Effector CD8-positive, alpha-beta T cell (primary cell): ENCODE measurements around the gene HAUS7.

Experiments
- DNase-seq: peaks from one replicate; lab custom pipeline; 2025; lab: John Stamatoyannopoulos, UW

The HAUS7 gene

GRCh38 chrX:153477364-153477857, 7.0 kb upstream of the HAUS7 start:
- DNase-seq, result no peak

DNA sequence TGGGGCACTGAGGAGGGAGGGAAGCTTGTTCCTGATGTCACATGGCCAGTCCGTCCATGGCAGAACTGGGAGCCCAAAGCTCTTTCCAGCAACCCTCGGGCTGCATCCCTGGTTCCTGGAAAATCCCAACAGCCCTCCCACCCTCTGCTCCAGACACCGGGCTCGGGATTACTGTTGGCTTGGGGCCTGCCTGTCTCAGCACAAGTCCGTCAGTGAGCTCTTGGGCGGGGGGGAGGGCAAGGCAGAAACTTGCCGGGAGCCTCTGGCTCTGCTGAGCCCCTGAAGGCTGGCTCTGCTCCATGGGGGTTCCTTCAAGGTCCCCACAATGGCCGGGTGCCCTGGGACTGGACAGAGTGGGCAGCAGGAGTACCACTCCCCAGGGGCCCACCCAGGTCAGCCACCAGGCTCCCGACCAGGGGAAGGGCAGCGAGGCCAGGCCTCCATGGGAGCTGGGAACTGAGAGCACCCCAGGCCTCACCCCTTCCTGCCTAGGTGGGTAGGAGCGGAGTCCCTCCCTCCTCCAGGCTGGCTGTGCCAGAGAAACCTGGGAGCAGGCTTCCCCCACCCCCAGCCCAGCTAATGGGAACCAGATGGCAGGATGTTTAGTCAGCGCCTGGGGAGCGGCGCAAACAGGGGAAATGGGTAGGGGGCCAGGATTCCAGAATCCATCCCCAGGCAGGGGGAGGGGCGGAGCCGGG, 6.4 kb upstream of the HAUS7 start:
- DNase-seq, result no peak

GRCh38 chrX:153475751-153476281, 5.4 kb upstream of the HAUS7 start:
- DNase-seq, result no peak

GRCh38 chrX:153475271-153475670, 4.9 kb upstream of the HAUS7 start:
- no peak for DNase-seq

GRCh38 chrX:153474718-153475117, 4.3 kb upstream of the HAUS7 start:
- peak; percentile 20 for DNase-seq

GRCh38 chrX:153474266-153474665, 3.9 kb upstream of the HAUS7 start:
- DNase-seq, result no peak

DNA sequence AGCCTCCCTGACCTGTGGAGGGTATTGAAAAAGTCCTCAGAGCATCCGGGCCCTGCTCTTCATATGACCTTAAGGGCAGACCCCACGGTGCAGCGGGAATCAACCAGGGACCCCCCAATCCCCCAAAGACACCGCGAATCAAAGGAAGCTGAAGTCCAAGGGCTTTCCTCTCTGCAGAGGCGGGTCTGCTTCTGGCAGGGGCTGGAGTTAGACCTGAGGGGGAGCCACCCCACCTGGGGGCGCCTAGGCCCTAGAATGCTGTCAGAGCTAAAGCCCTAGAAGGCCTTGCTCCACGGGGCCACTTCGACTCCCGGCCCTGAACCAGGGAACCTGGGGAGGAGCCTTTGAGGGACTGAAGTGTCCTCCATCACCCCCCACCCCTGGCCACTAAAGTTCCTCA, 2.8 kb upstream of the HAUS7 start:
- no peak for DNase-seq

GRCh38 chrX:153471663-153472280, 1.4 kb upstream of the HAUS7 start:
- no peak for DNase-seq

DNA sequence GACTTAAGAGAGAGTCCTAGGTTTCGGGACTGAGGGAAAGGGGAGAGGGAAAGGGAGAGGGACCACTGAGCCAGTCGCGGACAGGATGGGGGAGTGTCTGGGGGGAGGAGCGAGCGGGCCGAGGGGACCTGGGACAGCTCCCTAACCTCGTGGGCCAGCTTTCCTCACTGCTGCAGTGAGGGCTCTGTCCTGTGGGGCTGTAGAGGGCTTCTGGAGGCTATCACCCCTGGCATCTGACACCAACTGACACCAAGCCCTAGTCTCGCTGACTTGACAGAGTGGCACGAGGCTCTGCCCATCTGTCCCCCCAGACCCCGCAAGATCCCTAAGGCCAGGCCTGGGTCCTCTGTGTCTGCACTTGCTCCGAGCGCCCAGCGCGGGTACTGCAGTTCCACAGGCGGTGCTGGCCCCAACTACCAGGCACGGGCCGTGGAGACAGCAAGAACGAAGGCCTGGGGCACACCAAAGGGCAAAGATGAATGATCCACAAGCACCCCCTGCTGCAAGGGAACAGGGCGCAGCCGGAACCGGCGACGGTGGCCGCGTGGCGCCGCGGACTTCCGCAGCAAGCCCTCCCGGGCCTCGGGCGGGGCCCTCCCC, 465 bp downstream of the HAUS7 start:
- peak; percentile 45 for DNase-seq

GRCh38 chrX:153468008-153468580, 2.3 kb downstream of the HAUS7 start:
- no peak for DNase-seq

DNA sequence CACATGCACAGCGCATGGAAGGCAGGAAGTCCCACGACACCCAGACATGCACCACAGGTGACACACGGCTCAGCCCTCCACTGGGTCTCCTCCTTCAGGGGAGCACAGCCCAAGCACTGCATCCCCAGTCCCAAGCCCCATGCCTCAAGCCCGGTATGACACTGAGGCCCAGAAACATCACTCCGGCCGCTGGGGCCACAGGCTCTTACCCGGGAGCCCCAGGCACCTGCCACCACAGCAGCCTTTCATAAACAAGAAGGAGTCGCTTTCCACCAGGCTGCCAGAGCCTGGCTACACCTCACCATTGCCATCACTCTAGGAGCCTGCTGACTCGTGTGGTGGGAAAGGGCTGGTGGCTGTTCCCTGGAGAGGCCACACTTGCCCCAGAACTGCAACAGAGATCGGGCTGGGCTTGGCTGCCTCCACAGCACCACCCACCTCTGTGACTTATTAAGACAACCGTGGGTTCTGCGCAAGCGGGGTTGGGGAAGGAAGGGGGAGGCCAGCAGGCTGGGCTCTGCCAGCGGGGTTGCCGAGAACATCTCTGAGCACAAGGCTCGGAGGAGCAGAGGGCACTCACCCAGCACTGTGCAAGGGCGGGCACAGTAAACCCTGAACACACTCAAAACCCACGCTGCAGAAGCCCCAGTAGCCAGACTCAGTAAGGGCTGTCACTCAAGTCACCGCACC, 4.5 kb downstream of the HAUS7 start:
- no peak for DNase-seq

DNA sequence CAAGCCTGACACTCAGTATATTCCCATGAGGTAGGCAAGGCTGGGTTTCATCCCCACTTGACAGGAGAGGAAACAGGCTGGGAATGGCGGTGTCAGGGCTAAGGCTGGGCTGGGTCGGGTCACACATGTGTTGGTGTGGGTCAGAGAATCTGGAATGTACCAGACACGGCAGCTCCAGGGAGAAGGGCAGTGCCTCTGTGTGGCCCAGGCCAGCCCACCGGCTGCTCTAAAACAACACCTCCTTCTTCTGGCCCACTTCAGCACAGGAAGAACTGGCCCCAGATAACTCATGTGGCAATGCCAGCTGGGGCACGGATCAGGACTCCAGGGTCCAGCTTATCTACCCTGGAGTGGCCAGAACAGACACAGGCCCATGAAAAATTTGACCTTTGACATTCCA, 6.3 kb downstream of the HAUS7 start:
- DNase-seq, result no peak

DNA sequence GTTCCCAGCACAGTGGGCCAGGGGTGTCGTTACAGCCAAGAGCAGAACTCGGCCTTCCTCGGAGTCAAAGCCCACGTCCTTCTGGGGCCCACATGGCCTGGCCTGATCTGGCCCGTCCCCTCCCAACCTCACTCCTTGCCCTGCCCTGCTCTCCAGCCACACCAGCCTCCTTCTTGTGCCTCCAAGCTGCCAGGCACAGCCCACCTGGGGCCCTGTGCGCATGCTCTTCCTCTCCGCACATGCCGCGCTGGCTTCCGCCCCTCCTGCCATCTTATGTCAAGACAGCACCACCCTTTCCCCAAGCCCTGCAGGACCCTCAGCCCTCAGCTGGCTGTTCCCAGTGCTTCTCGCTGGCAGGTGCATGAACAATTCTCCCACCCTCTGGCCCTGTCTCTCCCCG, 6.8 kb downstream of the HAUS7 start:
- DNase-seq, result no peak

DNA sequence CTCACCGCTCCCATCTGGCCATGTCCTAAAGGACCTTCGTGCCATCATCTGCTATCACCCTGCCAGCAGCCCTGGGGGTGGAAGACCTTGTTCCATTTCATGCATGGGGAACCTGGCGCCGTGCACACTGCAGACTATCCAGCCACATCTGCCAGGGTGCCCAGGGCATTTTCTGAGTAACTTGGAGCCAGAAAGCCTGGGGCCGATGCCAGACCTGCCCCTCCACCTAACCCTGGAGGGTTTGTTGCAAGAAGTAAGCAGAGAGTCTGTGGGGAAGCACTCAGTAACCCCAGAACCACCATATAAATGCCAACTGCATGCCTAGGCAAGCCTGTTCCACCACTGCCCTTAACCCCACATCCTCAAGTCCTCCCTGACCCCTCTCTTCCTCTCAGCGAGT, 7.3 kb downstream of the HAUS7 start:
- no peak for DNase-seq

- no peak for DNase-seq
Measured at GRCh38 chrX:153462291-153462690, 8.1 kb downstream of the HAUS7 start.

- DNase-seq, result peak; percentile 1
Measured at GRCh38 chrX:153460826-153461225, 9.6 kb downstream of the HAUS7 start.

DNA sequence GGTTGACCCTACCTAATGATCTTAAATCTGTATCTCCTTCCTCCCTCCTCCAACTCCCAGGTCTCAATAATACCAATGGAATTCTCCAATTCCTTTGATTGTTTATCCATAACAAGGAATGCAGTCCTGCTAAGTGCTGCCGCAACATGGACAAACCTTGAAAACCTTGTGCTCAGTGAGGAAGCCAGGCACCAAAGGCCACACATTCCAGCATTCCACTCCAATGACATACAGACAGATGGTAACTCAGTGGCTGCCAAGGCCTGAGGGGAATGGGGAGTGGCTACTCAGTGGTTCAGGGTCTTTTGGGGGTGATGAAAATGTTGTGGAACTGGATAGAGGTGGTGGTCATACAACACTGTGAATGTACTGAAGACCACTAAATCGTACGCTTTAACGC, 10.4 kb downstream of the HAUS7 start:
- no peak for DNase-seq

DNA sequence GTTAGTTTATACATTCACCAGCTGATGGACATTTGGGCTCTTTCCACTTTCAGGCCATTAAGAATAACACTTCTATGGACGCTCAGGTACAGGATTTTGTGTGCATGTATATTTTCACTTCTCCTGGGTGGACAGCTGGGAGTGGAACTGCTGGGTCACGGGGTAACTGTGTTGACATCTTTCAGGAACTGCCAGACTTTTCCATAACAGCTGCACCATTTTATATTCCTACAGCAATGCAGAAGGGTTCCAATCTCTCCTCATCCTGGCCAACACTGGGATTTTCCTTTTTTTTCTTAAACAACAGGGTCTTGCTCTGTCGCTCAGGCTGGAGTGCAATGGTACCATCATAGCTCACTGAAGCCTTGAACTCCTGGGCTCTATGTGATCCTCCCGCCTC, 11.9 kb downstream of the HAUS7 start:
- DNase-seq, result no peak

DNA sequence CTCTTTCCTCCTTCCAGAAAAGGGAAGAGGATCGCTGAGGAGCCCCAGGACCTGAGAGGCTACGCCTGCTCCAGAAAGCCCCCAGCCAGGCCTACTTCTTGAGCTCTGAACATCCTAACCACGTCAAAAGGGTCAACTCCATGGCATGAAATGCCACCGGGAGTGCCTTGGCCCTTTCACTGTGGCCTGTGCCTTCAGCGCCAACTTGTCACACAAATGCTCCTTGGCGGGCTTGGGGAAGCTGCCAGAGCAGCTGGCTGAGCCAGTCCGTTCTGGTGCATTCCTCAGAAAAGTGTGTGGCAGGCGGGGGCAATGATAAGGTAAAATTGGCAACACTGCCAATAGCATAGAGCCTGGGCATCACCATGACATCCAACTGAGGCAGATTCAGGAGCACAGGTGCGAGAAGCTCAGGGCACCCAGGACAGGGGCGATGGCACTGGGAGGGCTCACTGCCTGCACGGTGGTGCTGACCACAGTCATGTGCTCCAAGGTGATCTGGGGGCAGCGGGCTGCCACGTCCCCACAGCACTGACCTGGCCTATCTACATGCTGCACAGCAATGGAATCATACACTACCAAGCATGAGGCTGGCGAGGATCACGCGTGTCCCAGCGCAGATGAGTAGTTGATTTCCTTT, 12.4 kb downstream of the HAUS7 start:
- no peak for DNase-seq

DNA sequence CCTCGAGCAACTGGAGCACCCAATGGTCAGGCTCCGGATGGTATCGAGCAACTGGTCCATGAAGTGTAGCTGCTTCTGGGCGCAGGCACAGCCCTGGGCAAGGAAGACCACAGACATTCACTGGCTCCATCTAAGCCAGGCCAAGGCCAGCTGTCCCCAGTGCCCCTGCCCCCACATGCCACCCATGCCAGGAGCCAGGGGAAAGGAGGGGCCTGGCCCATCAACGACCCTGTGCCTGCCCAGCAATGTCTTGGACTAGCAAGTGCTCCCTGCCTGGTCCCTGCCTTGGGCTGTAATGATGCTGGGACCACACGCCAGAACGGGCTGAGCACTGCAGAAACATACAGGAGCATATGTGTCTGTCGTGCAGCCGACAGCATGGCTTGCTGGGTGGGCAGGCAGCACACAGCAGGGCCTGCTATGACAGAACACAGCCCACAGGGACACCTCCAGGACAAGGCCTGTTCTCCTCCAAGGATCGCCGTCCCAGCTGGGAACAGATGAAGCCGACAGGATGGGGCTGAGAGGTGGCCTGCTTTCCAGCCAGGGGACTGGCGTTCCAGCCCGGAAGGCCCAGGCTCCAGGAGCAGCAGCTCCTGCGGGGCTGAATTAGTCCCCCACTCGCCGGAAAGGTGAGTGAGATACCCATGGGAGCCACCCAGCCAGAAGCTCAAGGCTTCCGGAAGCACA, 13.1 kb downstream of the HAUS7 start:
- no peak for DNase-seq

DNA sequence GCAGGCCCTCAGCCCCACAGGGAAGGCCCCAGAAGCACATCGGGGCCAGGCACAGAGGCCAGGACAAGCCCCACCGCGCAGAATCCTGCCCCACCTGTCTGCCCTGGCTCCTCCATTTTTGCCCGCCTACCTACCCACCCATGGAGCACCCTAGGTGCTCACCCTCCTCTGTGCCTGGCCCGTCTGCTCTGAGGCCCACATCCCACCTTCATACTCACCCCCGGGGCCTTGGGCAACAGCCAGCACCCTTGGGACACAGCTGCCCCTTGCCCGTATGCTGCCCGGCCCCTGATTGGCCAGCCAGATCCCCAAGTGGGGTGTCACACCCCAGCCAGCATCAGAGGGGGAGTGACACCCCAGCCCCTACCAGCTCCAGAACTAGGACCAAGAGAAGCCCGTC, 13.7 kb downstream of the HAUS7 start:
- DNase-seq, result no peak
